NB4 (cell line): ENCODE results near the gene ACTG1.

Source experiments
- DNase-seq: peaks from one replicate; pipeline ENCODE4 v3.0.0; 2010; ENCODE audit warnings: low read depth
- H3K4me3 ChIP-seq: one replicate; pipeline ENCODE4 v1.5.1; 2011; ENCODE audit warnings: mild to moderate bottlenecking, low read depth, low read length, moderate library complexity
- MYC ChIP-seq: IDR thresholded peaks from 2 replicates; pipeline ENCODE4 v1.6.1; 2011; ENCODE audit warnings: low read depth, low read length
- POLR2A ChIP-seq: IDR thresholded peaks from 2 replicates; pipeline ENCODE4 v1.6.1; 2011; ENCODE audit warnings: mild to moderate bottlenecking; ENCODE audit not compliant: insufficient read length; ENCODE audit errors: extremely low read depth
- TF ChIP-seq, protein P1 (sequence below): IDR thresholded peaks from 2 replicates; pipeline ENCODE4 v1.6.1; 2011; ENCODE audit warnings: low read depth, low read length
- TF ChIP-seq, protein P2 (sequence below): IDR thresholded peaks from one replicate; pipeline ENCODE4 v1.5.1; 2012; ENCODE audit warnings: low read depth, low read length

The ACTG1 gene

DNA sequence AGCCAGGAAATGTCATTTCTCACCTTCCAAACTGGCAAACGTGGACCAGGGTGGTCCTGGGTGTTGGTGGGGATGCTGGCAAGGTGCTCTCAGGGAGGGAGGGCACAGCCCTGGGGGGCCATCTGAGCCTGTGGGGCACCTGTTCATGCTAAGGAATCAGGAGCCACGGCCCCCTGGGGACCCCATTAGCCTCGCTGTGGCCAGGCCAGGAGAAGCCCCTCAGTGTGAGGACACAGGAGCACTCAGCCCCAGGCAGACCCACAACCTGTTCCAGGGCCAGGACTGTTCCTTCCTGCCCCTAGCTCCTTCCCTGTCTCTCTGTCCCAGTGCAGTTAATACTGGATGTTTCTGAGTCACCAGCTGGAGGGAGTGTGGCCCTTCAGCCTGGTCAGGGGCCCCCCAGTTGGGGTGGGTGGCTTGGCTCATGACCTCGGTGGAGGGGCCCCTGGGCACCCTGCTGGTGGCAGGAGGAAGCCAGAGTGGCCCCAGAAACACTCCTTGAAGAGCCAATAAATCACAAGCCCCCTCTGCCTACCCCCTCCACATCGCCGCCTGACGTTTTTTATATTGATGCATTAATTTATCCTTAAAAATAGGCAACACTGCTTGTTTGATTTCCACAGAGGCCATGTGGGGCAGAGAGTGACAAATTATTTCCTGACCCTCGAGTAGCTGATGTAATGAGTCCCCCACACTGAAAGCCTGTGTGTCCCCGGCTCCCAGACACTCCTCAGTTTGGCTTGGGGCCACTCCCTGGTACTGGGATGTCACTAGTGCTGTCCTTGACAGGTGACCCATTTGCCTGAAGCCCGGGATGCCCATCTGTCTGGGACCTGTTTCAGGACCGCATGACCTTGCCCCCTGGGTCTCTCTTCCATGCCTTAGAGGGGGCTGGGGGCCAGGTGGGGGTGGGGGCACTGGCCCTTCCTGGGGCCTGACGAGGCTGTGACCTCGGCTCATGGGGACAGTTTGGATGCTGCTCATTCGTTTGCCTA, 22.3 kb downstream of the ACTG1 start:
- H3K4me3 ChIP-seq: no peak overlapping the region
- DNase-seq: no peak
- TF ChIP-seq, protein P1, sequence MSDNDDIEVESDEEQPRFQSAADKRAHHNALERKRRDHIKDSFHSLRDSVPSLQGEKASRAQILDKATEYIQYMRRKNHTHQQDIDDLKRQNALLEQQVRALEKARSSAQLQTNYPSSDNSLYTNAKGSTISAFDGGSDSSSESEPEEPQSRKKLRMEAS: no peak
- TF ChIP-seq, protein P2, sequence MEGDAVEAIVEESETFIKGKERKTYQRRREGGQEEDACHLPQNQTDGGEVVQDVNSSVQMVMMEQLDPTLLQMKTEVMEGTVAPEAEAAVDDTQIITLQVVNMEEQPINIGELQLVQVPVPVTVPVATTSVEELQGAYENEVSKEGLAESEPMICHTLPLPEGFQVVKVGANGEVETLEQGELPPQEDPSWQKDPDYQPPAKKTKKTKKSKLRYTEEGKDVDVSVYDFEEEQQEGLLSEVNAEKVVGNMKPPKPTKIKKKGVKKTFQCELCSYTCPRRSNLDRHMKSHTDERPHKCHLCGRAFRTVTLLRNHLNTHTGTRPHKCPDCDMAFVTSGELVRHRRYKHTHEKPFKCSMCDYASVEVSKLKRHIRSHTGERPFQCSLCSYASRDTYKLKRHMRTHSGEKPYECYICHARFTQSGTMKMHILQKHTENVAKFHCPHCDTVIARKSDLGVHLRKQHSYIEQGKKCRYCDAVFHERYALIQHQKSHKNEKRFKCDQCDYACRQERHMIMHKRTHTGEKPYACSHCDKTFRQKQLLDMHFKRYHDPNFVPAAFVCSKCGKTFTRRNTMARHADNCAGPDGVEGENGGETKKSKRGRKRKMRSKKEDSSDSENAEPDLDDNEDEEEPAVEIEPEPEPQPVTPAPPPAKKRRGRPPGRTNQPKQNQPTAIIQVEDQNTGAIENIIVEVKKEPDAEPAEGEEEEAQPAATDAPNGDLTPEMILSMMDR: no peak
- TF ChIP-seq POLR2A (no peak), MYC (no peak)

DNA sequence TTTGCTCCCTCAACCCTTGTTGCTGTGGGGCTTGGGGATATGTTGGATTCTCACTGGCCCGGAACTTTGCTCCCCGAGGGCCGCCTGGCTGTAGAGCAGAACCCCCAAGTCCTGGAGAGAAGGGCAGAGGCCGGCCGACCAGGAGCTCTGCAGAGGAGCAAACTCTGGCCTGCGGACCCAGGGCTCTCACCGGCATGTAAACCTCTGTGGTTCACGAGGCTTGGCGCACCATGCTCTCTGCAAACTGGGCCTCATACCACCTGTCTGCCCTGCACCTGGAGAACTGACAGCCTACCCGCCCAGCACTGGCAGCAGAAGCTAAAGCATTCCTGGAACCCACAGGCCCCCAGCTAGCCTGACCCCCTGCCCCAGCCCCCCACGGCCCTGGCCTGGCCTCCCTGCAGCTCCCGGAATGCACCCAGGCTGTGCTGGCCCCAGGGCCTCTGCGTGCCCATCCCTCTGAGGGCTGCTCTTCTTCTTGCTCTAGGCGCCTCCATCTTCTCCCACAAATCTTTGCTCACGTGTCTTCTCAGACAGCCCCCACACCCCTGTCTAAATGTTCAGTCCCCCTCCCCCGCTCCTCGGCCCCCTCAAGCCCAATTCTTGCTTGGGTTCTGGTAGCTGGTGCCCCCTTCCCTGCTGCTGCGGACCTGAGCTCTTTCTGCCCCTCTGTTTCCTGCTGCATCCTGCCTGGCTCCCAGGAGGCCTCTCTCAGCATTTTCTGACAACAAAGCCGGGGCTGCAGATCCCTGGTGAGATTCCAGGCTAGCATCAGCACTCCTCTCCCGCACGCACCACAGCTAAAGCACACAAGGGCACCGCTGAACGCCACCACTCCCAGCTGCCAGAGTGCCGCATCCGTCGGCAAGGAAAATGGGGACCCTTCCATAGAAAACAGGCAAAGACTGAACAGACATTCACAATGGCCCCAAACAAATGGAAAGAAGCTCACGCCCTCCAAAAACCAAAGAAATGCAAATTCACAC, 23.3 kb downstream of the ACTG1 start:
- DNase-seq: no peak

DNA sequence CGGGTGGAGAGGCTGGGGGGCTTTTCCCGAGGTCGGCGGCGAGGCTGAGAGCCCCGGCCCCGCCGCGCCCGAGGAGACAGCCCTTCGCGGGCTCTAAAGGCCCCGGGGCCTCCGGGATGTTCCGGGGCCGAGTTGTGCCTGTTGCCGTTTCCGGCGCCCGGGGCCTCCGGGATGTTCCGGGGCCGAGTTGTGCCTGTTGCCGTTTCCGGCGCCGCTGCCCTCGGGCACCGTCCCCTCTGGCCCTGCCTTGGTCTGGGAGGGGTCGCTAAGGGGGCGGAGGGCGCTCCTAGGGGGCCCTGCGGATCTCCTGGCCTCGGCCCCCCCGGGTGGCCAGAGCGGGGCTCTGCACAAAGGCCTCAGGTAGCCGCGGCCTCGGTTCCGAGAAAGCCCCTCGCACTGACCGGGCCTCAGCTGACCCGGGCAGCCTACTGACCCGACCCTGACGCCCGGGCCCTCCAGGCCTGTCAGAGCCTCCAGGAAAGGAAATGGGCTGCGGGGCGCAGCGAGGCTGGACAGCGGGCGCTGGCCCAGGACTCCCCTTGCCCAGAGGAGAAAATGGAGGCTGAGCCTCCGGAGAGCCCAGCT, 24.2 kb downstream of the ACTG1 start:
- no peak for DNase-seq
- TF ChIP-seq, protein P1: no peak
- TF ChIP-seq MYC (no peak), POLR2A (no peak)
- TF ChIP-seq, protein P2: no peak
- H3K4me3 ChIP-seq: no peak overlapping the region

More for the DNA sequence above, 23.3 kb downstream of the ACTG1 start:
- no peak overlapping the region for H3K4me3 ChIP-seq
- no peak for TF ChIP-seq POLR2A
- TF ChIP-seq, protein P1: no peak
- no peak for TF ChIP-seq MYC
- TF ChIP-seq, protein P2: no peak

DNA sequence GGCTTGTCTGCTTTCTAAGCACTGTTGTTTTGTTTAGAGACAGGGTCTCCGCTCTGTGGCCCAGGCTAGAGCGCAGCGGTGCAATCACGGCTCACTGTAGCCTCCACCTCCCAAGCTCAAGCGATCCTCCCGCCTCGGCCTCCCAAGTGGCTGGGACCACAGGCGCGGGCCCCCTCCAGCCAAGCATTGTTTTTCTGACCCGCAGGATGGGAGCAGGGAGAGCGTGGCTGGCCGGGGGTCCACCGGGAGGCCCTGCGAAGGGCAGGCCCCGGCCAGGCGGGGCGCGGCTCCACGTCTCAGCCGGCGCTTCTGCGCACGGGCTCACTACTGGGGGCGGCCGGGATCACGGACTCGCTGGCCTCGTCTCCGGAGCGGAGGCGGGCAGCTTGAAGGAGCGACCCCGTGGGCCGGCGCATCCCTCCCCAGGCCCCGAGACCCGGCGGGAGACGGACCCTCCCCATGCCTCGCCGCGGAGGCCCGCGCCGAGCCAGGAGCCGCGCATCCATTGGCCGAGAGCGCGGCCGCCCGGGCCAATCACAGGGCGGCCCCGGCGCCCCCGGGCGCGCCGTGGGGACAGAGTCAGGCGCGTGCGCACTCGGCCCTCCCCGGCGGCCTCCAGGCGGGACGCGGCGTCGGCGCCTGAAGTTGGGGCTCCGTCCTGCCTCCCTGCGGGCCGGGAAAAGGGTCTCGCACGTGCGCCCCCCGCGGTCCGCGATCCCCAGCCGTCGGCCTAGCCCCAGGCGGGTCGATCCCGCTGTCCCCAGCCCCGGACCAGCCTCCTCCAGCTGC, 24.9 kb downstream of the ACTG1 start:
- no peak overlapping the region for H3K4me3 ChIP-seq
- TF ChIP-seq MYC: no peak; the same call in 1 of the 2 replicates
- TF ChIP-seq POLR2A: peak; percentile 47
- TF ChIP-seq, protein P1: peak; percentile 26; the same call in 1 of the 2 replicates
- DNase-seq: peak; percentile 74

DNA sequence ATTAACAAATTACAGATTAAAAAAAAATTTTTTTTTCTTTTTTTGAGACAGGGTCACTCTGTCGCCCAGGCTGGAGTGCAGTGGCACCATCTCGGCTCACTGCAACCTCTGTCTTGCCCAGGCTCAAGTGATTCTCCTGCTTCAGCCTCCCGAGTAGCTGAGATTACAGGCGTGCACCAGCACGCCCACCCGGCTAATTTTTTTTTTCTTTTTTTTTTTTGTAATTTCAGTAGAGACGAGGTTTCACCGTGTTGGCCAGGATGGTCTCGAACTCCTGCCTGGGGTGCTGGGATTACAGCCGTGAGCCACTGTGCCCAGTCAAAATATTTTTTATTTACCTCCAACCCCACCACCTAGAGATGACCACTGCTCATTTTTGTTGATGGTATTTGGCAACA, 25.5 kb downstream of the ACTG1 start:
- no peak for DNase-seq
- TF ChIP-seq MYC (no peak), POLR2A (no peak)
- TF ChIP-seq, protein P1: no peak
- TF ChIP-seq, protein P2: no peak
- no peak overlapping the region for H3K4me3 ChIP-seq
